HEK293 (cell line): Measurements from ENCODE around the gene SPDYE16.
"Not testable (repeated sequence)": the region's sequence is repeated elsewhere in the genome, so short reads cannot be mapped to it uniquely, and the experiment has no call there.

ENCODE experiments used
- CTCF ChIA-PET: fragments of 350-600 bp; formaldehyde crosslinking; extraction: SDS; loops from one replicate; lab custom pipeline; 2021; ENCODE audit warnings: antibody characterized with exemption; lab: Yijun Ruan, JAX
- POLR2A ChIA-PET: fragments of 300-600 bp; formaldehyde crosslinking; extraction: SDS; loops from one replicate; lab custom pipeline; 2020; ENCODE audit warnings: antibody characterized with exemption, inconsistent platforms; lab: Yijun Ruan, JAX
- H3K27ac ChIP-seq: fragments of 200-500 bp; sonication (Bioruptor generic); 2 replicates; pipeline ENCODE4 v1.5.1; 2014; ENCODE audit warnings: low read depth, low read length, control low read depth, inconsistent platforms; ENCODE audit errors: extremely low read depth
- H3K36me3 ChIP-seq, 2 experiments: fragments of 200-500 bp in 1 of 2; sonication (Bioruptor generic) in 1 of 2; 1 replicate in 1 of 2; 2 replicates in 1 of 2; pipeline ENCODE4 v1.5.1; 2014 to 2017; ENCODE audit warnings: inconsistent platforms in 2 of 2, low read length in 2 of 2; ENCODE audit not compliant: control insufficient read depth in 2 of 2, insufficient read depth in 1 of 2
- H3K4me1 ChIP-seq: fragments of 200-500 bp; sonication (Bioruptor generic); 2 replicates; pipeline ENCODE4 v1.5.1; 2014; ENCODE audit warnings: mild to moderate bottlenecking, low read length, inconsistent platforms; ENCODE audit not compliant: control insufficient read depth, insufficient read depth
- H3K4me3 ChIP-seq: 2 replicates; pipeline ENCODE4 v1.5.1; 2011; ENCODE audit warnings: low read depth, mild to moderate bottlenecking, control low read depth, low read length, moderate library complexity
- H3K9me3 ChIP-seq: fragments of 200-500 bp; sonication (Bioruptor generic); 2 replicates; pipeline ENCODE4 v1.5.1; 2014; ENCODE audit warnings: low read depth, low read length, inconsistent platforms; ENCODE audit not compliant: control insufficient read depth, insufficient read depth
- FEZF1 ChIP-seq: fragments of 450-650 bp; formaldehyde crosslinking; IDR thresholded peaks from 2 replicates; pipeline ENCODE4 v1.5.1; 2016; ENCODE audit warnings: missing biosample characterization, missing genetic modification characterization
- GLIS1 ChIP-seq: fragments of 450-650 bp; formaldehyde crosslinking; IDR thresholded peaks from 2 replicates; pipeline ENCODE4 v1.5.1; 2016; ENCODE audit warnings: missing biosample characterization, missing genetic modification characterization
- MZF1 ChIP-seq: fragments of 450-650 bp; formaldehyde crosslinking; IDR thresholded peaks from 2 replicates; pipeline ENCODE4 v1.5.1; 2017; ENCODE audit warnings: missing biosample characterization, missing genetic modification characterization, borderline replicate concordance
- OSR2 ChIP-seq: fragments of 450-650 bp; formaldehyde crosslinking; IDR thresholded peaks from 2 replicates; pipeline ENCODE4 v1.5.1; 2016; ENCODE audit warnings: missing biosample characterization, missing genetic modification characterization
- ZEB2 ChIP-seq: fragments of 450-650 bp; formaldehyde crosslinking; IDR thresholded peaks from 2 replicates; pipeline ENCODE4 v1.5.1; 2016; ENCODE audit warnings: missing biosample characterization, missing genetic modification characterization
- ZNF549 ChIP-seq: fragments of 450-650 bp; IDR thresholded peaks from 2 replicates; pipeline ENCODE4 v1.5.1; 2018; ENCODE audit warnings: missing biosample characterization, missing genetic modification characterization, mild to moderate bottlenecking, inconsistent platforms, moderate library complexity
- ZNF629 ChIP-seq: fragments of 450-650 bp; formaldehyde crosslinking; IDR thresholded peaks from 2 replicates; pipeline ENCODE4 v1.5.1; 2017; ENCODE audit warnings: missing biosample characterization, missing genetic modification characterization
- ZNF664 ChIP-seq: fragments of 450-650 bp; formaldehyde crosslinking; IDR thresholded peaks from 2 replicates; pipeline ENCODE4 v1.5.1; 2016; ENCODE audit warnings: missing biosample characterization, missing genetic modification characterization
- TF ChIP-seq, protein P1 (sequence below): fragments of 450-650 bp; formaldehyde crosslinking; IDR thresholded peaks from 2 replicates; pipeline ENCODE4 v1.5.1; 2016; ENCODE audit warnings: missing biosample characterization, missing genetic modification characterization

The SPDYE16 gene

DNA sequence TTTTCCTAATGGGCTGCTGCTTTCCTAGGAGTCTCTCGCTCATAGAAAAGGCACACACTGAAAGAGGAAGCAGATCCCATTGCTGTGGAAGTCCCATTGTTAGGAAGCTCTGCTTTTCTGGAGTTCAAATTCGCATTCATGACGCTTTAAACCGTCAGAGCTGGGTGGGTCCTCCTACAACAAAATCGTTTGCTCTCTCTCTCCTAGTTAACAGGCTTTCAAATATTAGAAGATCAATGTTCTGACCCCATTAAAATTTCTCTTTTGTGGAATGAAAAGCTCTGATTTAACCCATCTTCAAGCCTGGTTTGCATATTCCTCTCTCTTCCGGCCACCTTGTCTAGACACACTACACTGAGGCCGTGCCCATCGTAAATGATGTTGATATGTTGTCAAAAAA is at the start of gene SPDYE16:
Gene SPDYE16 (minus strand): TSS at position 101 of the 400 bp plus-strand sequence. CDS start 1,838 bp downstream, outside the sequence.
- POLR2A ChIA-PET, CTCF ChIA-PET: not testable (repeated sequence)

GRCh38 chr7:76592694-76593093 is 49.6 kb upstream of the SPDYE16 start:
- H3K27ac ChIP-seq, H3K4me3 ChIP-seq, H3K9me3 ChIP-seq, CTCF ChIA-PET, H3K36me3 ChIP-seq, POLR2A ChIA-PET, H3K4me1 ChIP-seq: not testable (repeated sequence)

More for the DNA sequence above, at the start of gene SPDYE16:
- not testable (repeated sequence) for H3K4me1 ChIP-seq, H3K9me3 ChIP-seq, H3K4me3 ChIP-seq, H3K27ac ChIP-seq, H3K36me3 ChIP-seq

DNA sequence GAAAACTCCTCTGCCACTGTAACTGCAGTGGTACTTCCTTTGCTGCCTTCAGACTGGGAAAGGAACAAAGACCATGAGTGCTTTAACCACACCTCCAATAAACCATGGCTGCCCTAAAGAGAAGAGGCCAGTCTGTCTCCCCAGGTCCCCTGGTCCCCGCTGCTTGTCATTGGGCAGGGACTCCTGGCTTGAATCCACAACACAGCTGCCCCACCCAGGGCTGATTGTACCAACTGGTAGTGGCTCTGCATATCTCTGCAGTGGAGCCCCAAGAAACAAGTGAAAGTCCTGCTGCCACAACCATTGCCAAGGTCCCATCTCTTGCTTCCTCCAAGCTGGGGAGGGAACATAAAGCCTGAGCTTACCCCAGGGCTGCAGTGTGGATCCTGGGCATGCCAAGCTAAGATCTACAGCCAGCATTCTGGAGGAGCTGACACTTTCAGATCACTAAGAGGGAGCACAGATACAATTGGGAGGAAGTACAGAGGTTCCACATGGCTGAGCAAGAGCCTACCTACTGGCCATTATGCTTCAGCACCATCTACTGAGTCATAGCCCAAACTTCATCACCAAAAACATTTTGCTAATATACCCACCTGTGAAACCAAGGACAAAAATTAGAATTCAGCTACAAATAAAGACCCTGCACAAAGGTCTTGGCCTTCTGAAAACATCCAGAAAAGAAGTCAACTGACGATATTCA is 48.7 kb upstream of the SPDYE16 start:
- H3K4me1 ChIP-seq, H3K36me3 ChIP-seq, POLR2A ChIA-PET, CTCF ChIA-PET, H3K9me3 ChIP-seq, H3K4me3 ChIP-seq, H3K27ac ChIP-seq: not testable (repeated sequence)

DNA sequence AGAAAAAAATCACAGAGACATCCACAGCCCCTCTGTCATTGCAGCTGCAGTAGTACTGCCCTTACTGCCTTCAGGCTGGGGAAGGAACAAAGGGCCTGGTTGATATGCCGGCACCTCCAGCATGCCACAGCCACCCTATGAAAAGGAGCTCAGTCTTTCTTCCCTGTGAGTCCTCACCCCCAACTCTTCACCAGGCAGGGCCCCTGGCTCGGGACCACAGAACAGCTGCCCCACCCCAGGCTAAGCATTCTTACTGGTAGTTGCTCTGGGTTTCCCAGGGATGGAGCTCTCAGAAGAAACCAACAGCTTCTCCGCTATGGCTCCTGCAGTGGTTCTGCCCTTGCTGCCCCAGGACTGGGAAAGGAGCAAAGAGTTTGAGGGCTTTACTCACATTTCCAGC is 47.9 kb upstream of the SPDYE16 start:
- H3K36me3 ChIP-seq, H3K27ac ChIP-seq, H3K4me1 ChIP-seq, CTCF ChIA-PET, POLR2A ChIA-PET, H3K9me3 ChIP-seq, H3K4me3 ChIP-seq: not testable (repeated sequence)

DNA sequence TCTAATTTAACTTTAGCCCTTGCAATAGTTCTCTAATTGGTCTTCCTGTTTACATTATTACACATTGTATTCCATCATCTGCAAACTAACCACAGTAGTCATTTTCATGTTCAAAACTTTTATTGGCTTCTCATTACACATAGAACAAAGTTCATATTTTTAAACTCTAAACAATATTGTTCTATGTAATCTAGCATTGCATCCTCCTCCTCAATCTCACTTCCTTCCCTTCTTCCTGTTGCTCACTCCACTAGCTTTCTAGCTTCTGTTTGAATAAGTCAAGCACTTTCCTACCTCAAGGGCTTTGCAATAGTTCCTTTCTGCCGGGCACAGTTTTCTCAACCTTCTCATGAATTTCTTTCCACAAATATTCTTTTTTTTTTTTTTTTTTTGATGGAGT is 45.5 kb upstream of the SPDYE16 start:
- H3K4me1 ChIP-seq, POLR2A ChIA-PET, H3K9me3 ChIP-seq, H3K4me3 ChIP-seq, H3K36me3 ChIP-seq, H3K27ac ChIP-seq, CTCF ChIA-PET: not testable (repeated sequence)

DNA sequence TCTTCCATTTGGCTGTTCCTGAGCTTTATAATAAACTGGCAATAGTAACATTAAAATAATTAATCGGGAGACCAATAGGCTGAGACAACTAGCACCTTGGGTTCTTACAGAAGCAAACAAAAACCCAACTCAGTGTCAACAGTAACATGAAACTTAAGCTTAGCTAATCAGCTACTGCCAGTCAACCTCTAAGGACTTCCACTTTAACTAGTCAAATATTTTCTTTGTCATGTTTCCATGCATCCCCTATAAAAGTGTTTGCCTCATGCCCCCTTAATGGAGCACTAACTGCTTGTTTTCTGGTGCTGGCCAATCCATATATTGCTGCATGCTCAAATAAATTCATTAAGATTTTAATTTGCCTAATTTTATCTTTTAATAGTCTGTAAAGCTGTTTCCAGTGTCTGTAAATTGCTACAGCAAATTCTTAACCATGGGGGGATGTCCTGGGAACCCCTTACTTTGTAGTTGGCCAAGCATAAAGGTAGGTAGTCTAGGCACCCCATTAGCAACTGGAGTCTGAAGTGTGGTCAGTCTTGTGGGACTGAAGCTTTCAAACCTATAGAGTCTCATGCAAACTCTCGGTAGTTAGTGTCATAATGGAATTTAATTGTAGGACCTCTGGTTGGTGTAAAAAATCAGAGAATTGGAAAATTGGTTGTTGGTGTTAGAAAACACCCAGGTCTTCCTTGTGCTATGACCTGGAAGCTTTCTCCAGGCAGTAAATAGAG is 43.7 kb upstream of the SPDYE16 start:
- peak; percentile 40 for TF ChIP-seq ZNF629 (tag by site-specific recombination)
- peak; percentile 51 for TF ChIP-seq OSR2
- peak; percentile 44; the same call in 1 of the 2 replicates for TF ChIP-seq FEZF1
- TF ChIP-seq GLIS1, result 0 out of 2 replicates have a peak, but pooled peaks have one; percentile 7
- TF ChIP-seq, protein P1, sequence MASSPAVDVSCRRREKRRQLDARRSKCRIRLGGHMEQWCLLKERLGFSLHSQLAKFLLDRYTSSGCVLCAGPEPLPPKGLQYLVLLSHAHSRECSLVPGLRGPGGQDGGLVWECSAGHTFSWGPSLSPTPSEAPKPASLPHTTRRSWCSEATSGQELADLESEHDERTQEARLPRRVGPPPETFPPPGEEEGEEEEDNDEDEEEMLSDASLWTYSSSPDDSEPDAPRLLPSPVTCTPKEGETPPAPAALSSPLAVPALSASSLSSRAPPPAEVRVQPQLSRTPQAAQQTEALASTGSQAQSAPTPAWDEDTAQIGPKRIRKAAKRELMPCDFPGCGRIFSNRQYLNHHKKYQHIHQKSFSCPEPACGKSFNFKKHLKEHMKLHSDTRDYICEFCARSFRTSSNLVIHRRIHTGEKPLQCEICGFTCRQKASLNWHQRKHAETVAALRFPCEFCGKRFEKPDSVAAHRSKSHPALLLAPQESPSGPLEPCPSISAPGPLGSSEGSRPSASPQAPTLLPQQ (tag by site-specific recombination), result peak; percentile 54; the same call in 1 of the 2 replicates
- TF ChIP-seq ZNF549 (tag by site-specific recombination), result peak; percentile 98
- TF ChIP-seq ZNF664 (tag by site-specific recombination), result peak; percentile 50; the same call in 1 of the 2 replicates
- 0 out of 2 replicates have a peak, but pooled peaks have one; percentile 44 for TF ChIP-seq ZEB2
- peak; percentile 60; the same call in 1 of the 2 replicates for TF ChIP-seq MZF1
- H3K9me3 ChIP-seq, H3K4me1 ChIP-seq, H3K36me3 ChIP-seq, H3K4me3 ChIP-seq, H3K27ac ChIP-seq, POLR2A ChIA-PET, CTCF ChIA-PET: not testable (repeated sequence)

- H3K4me3 ChIP-seq, H3K36me3 ChIP-seq, H3K4me1 ChIP-seq, H3K9me3 ChIP-seq, CTCF ChIA-PET, H3K27ac ChIP-seq, POLR2A ChIA-PET: not testable (repeated sequence)
These were observed 40.7 kb upstream of the SPDYE16 start for GRCh38 chr7:76583636-76584281.
